HCT116 (cell line): Measurements from ENCODE around the gene SELENOM.

Source experiments
- EZH2 ChIP-seq: fragments of 200-600 bp; sonication (generic); IDR thresholded peaks from 2 replicates; pipeline ENCODE4 v1.6.1; 2017; ENCODE audit warnings: antibody characterized with exemption, mixed run types
- MAX ChIP-seq: IDR thresholded peaks from 2 replicates; pipeline ENCODE4 v1.6.1; 2012
- POLR2A ChIP-seq: IDR thresholded peaks from 2 replicates; pipeline ENCODE4 v1.7.0; 2011; ENCODE audit warnings: borderline replicate concordance; ENCODE audit not compliant: insufficient read depth, insufficient read length; ENCODE audit errors: extremely low read depth
- POLR2AphosphoS5 ChIP-seq: IDR thresholded peaks from 2 replicates; pipeline ENCODE4 v1.6.1; 2011; ENCODE audit warnings: mild to moderate bottlenecking, low read depth, low read length, moderate library complexity
- REST ChIP-seq: IDR thresholded peaks from 2 replicates; pipeline ENCODE4 v1.6.1; 2012; ENCODE audit warnings: low read depth
- SP1 ChIP-seq: IDR thresholded peaks from 2 replicates; pipeline ENCODE4 v1.6.1; 2012; ENCODE audit warnings: low read depth
- SRF ChIP-seq: IDR thresholded peaks from 2 replicates; pipeline ENCODE4 v1.6.1; 2012; ENCODE audit warnings: low read depth
- TCF7L2 ChIP-seq: IDR thresholded peaks from 2 replicates; pipeline ENCODE4 v1.7.0; 2011; ENCODE audit warnings: borderline replicate concordance, inconsistent platforms; ENCODE audit not compliant: insufficient read depth, insufficient read length; ENCODE audit errors: extremely low read depth
- TF ChIP-seq, protein P1 (sequence below), 3 experiments: fragments of 200-600 bp in 1 of 3; sonication (generic) in 1 of 3; IDR thresholded peaks in 2 of 3; conservative IDR thresholded peaks in 1 of 3; 2 replicates each; pipeline ENCODE4 v1.5.1; 2012 to 2017; ENCODE audit warnings: low read depth in 2 of 3, low read length in 2 of 3, antibody characterized with exemption in 1 of 3, borderline replicate concordance in 1 of 3, control low read depth in 1 of 3, mild to moderate bottlenecking in 1 of 3, mixed read lengths in 1 of 3, mixed run types in 1 of 3, moderate library complexity in 1 of 3; ENCODE audit not compliant: insufficient read depth in 1 of 3
- TF ChIP-seq, protein P2 (sequence below): IDR thresholded peaks from 2 replicates; pipeline ENCODE4 v1.6.1; 2012

GRCh38 chr22:31089160-31090100 is 17.9 kb downstream of the SELENOM start:
- no peak for TF ChIP-seq SP1
- TF ChIP-seq, protein P1, sequence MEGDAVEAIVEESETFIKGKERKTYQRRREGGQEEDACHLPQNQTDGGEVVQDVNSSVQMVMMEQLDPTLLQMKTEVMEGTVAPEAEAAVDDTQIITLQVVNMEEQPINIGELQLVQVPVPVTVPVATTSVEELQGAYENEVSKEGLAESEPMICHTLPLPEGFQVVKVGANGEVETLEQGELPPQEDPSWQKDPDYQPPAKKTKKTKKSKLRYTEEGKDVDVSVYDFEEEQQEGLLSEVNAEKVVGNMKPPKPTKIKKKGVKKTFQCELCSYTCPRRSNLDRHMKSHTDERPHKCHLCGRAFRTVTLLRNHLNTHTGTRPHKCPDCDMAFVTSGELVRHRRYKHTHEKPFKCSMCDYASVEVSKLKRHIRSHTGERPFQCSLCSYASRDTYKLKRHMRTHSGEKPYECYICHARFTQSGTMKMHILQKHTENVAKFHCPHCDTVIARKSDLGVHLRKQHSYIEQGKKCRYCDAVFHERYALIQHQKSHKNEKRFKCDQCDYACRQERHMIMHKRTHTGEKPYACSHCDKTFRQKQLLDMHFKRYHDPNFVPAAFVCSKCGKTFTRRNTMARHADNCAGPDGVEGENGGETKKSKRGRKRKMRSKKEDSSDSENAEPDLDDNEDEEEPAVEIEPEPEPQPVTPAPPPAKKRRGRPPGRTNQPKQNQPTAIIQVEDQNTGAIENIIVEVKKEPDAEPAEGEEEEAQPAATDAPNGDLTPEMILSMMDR (IDR thresholded peaks at IDR 0.05 in 2 of 3, conservative IDR thresholded peaks at IDR 0.05 in 1 of 3; ENCODE audit: borderline replicate concordance in 1 of 3, insufficient read depth in 1 of 3, low read depth in 2 of 3, low read length in 2 of 3): peak in 2 of 3 experiments; percentile 82 to 83; a peak in 4 of 6 replicates
- no peak for TF ChIP-seq POLR2AphosphoS5
- TF ChIP-seq EZH2: no peak
- no peak for TF ChIP-seq MAX
- no peak for TF ChIP-seq REST
- no peak for TF ChIP-seq SRF
- no peak for TF ChIP-seq TCF7L2
- TF ChIP-seq, protein P2, sequence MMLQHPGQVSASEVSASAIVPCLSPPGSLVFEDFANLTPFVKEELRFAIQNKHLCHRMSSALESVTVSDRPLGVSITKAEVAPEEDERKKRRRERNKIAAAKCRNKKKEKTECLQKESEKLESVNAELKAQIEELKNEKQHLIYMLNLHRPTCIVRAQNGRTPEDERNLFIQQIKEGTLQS: no peak
- TF ChIP-seq POLR2A: no peak
